ENCODE measurements around the gene PTPN21. TPM values are rescaled to one million over a fixed set of nuclear protein-coding genes. Genes with fewer than 3 reads are reported as not detected.

The PTPN21 gene
- total and polyA plus RNA-seq, 2 of the 13 experiments (the other 11 are each of a cell fraction or from before 2014, with no cell fraction given), result 2.0 to 3.7 TPM

GRCh38 chr14:88588081-88588480 lies 33.3 kb upstream of the PTPN21 start (continued):
- TF ChIP-seq, protein P1, sequence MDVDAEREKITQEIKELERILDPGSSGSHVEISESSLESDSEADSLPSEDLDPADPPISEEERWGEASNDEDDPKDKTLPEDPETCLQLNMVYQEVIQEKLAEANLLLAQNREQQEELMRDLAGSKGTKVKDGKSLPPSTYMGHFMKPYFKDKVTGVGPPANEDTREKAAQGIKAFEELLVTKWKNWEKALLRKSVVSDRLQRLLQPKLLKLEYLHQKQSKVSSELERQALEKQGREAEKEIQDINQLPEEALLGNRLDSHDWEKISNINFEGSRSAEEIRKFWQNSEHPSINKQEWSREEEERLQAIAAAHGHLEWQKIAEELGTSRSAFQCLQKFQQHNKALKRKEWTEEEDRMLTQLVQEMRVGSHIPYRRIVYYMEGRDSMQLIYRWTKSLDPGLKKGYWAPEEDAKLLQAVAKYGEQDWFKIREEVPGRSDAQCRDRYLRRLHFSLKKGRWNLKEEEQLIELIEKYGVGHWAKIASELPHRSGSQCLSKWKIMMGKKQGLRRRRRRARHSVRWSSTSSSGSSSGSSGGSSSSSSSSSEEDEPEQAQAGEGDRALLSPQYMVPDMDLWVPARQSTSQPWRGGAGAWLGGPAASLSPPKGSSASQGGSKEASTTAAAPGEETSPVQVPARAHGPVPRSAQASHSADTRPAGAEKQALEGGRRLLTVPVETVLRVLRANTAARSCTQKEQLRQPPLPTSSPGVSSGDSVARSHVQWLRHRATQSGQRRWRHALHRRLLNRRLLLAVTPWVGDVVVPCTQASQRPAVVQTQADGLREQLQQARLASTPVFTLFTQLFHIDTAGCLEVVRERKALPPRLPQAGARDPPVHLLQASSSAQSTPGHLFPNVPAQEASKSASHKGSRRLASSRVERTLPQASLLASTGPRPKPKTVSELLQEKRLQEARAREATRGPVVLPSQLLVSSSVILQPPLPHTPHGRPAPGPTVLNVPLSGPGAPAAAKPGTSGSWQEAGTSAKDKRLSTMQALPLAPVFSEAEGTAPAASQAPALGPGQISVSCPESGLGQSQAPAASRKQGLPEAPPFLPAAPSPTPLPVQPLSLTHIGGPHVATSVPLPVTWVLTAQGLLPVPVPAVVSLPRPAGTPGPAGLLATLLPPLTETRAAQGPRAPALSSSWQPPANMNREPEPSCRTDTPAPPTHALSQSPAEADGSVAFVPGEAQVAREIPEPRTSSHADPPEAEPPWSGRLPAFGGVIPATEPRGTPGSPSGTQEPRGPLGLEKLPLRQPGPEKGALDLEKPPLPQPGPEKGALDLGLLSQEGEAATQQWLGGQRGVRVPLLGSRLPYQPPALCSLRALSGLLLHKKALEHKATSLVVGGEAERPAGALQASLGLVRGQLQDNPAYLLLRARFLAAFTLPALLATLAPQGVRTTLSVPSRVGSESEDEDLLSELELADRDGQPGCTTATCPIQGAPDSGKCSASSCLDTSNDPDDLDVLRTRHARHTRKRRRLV (CRISPR knock-in tag; IDR thresholded peaks at IDR 0.05), result no peak
- TF ChIP-seq ZNF138 (CRISPR knock-in tag; IDR thresholded peaks at IDR 0.05; ENCODE audit: low read depth), result no peak
- TF ChIP-seq BRD4 (CRISPR knock-in tag; IDR thresholded peaks at IDR 0.05), result no peak

DNA sequence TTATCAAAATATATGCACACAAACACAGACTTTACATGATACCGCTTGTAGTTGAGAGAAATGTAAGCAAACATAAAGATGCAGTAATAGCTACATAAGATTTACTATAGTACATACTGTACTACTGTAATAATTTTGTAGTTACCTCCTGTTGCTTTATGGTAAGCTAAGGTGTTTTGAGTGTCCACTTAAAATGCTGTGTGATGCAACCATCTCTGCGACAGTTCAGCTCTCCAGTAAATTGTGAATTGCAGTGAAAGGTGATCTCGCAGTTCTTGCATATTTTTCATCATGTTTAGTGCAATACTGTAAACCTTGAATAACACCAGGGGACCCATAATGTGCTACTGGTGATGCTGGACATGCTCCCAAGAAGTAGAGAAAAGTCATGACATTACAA lies 29.6 kb upstream of the PTPN21 start:
- intact Hi-C loops (cut with micrococcal nuclease; ENCODE audit: unreplicated experiment), result no loop called here
- H3K27me3 ChIP-seq (ENCODE audit: control insufficient read depth in 1 of 2, insufficient read depth in 2 of 2, low read length in 2 of 2), result no peaks in the 10 kb centered on the region
- H3K79me2 ChIP-seq (ENCODE audit: insufficient read depth, low read length), result no peaks in the 10 kb centered on the region
- FAIRE-seq, result no peak
- no peaks in the 10 kb centered on the region for H4K20me1 ChIP-seq (ENCODE audit: insufficient read depth, low read length)
- H3K4me2 ChIP-seq (ENCODE audit: low read depth, low read length), result no peak overlapping the region
- in situ Hi-C loops (cut with HindIII; ENCODE audit: extremely low pct_ligation_motif_present, low pct_unique_long_range_greater_than_20kb), result no loop called here
- TF ChIP-seq FOXC1 (CRISPR knock-in tag; IDR thresholded peaks at IDR 0.05; ENCODE audit: borderline replicate concordance), result no peak
- no peak for TF ChIP-seq SMAD3 (CRISPR knock-in tag; IDR thresholded peaks at IDR 0.05)
- H2AFZ ChIP-seq (ENCODE audit: low read length), result no peak overlapping the region
- ChIA-PET POLR2A (no interaction called here), CTCF (ENCODE audit: low intra/inter-chr PET ratio, low total read pairs) (no interaction called here)
- peaks cover 6 to 71% of the 10 kb centered on the region in 2 experiments; a peak in 4 of 5 replicates for H3K36me3 ChIP-seq (replicated peaks in 1 of 2; ENCODE audit: control insufficient read depth in 1 of 2, insufficient read depth in 2 of 2, low read length in 2 of 2)
- DNase-seq (ENCODE audit: low spot score), result no peak
- no peak overlapping the region for H3K9ac ChIP-seq (ENCODE audit: insufficient read depth, low read depth, low read length)
- ATAC-seq, result no peak
- H3K4me3 ChIP-seq (replicated peaks in 1 of 3; ENCODE audit: insufficient read depth in 1 of 3, low read depth in 2 of 3, low read length in 3 of 3), result no peak overlapping the region
- 98% methylated on average over 3 of the region's 3 CpGs for WGBS (ENCODE audit: low lambda C conversion rate)
- no peak overlapping the region for H3K27ac ChIP-seq (ENCODE audit: extremely low read length, insufficient read depth, low read length)
- no peaks in the 10 kb centered on the region for H3K4me1 ChIP-seq (ENCODE audit: insufficient read depth, low read length)
- no peaks in the 10 kb centered on the region for H3K9me3 ChIP-seq (ENCODE audit: low read length)
- no TSS peak for BruUV-seq (replicated peaks)
